ENCODE results near the gene MID1. TPM values are rescaled to one million over a fixed set of nuclear protein-coding genes. Genes with fewer than 3 reads are reported as not detected.

The MID1 gene
- total RNA-seq, 4 donors from 2014 or later = 0.91 to 1.9 (median 1.8) TPM

GRCh38 chrX:10519278-10519677 is 101.1 kb downstream of the MID1 start:
- intact Hi-C loops (cut with DNase I; ENCODE audit: low total_unique reads) = no loop called here
- TF ChIP-seq POLR2A (IDR thresholded peaks at IDR 0.05) (no peak), CTCF (IDR thresholded peaks at IDR 0.05 in 4 of 5, conservative IDR thresholded peaks at IDR 0.05 in 1 of 5) (no peak)
- H3K27me3 ChIP-seq = no peaks in the 10 kb centered on the region

GRCh38 chrX:10518073-10518472 is 102.3 kb downstream of the MID1 start:
- ATAC-seq = no peak
- no peak for TF ChIP-seq POLR2A (IDR thresholded peaks at IDR 0.05)
- TF ChIP-seq CTCF (IDR thresholded peaks at IDR 0.05 in 4 of 5, conservative IDR thresholded peaks at IDR 0.05 in 1 of 5) = no peak
- no peak overlapping the region for H3K27ac ChIP-seq

More at GRCh38 chrX:10519278-10519677, 101.1 kb downstream of the MID1 start:
- Histone ChIP-seq H3K4me1 (no peaks in the 10 kb centered on the region), H3K4me3 (no peak overlapping the region), H3K27ac (no peak overlapping the region), H3K36me3 (no peaks in the 10 kb centered on the region), H3K9me3 (no peaks in the 10 kb centered on the region)
- no peak for ATAC-seq
- in situ Hi-C loops (cut with MboI; ENCODE audit: low sequenced_read_pairs in 4 of 4) = no loop called here
- DNase-seq = no peak

GRCh38 chrX:10516781-10517322 is 103.5 kb downstream of the MID1 start:
- Histone ChIP-seq H3K4me1 (no peaks in the 10 kb centered on the region), H3K27me3 (no peaks in the 10 kb centered on the region), H3K4me3 (no peak overlapping the region), H3K36me3 (no peaks in the 10 kb centered on the region), H3K9me3 (no peaks in the 10 kb centered on the region), H3K27ac (no peak overlapping the region)
- DNase-seq (no peak), ATAC-seq (no peak)
- TF ChIP-seq CTCF (IDR thresholded peaks at IDR 0.05 in 4 of 5, conservative IDR thresholded peaks at IDR 0.05 in 1 of 5) (no peak), POLR2A (IDR thresholded peaks at IDR 0.05) (no peak)
- in situ Hi-C loops (cut with MboI; ENCODE audit: low sequenced_read_pairs in 4 of 4) (no loop called here), intact Hi-C loops (cut with DNase I; ENCODE audit: low total_unique reads) (no loop called here)

More at GRCh38 chrX:10518073-10518472, 102.3 kb downstream of the MID1 start:
- H3K36me3 ChIP-seq = no peaks in the 10 kb centered on the region
- intact Hi-C loops (cut with DNase I; ENCODE audit: low total_unique reads) = no loop called here
- no peaks in the 10 kb centered on the region for H3K27me3 ChIP-seq
- in situ Hi-C loops (cut with MboI; ENCODE audit: low sequenced_read_pairs in 4 of 4) = no loop called here
- no peaks in the 10 kb centered on the region for H3K9me3 ChIP-seq
- H3K4me3 ChIP-seq = no peak overlapping the region
- no peaks in the 10 kb centered on the region for H3K4me1 ChIP-seq
- DNase-seq = no peak

GRCh38 chrX:10514891-10515290 is 105.5 kb downstream of the MID1 start:
- TF ChIP-seq CTCF (IDR thresholded peaks at IDR 0.05 in 4 of 5, conservative IDR thresholded peaks at IDR 0.05 in 1 of 5) = no peak
- no peak for TF ChIP-seq POLR2A (IDR thresholded peaks at IDR 0.05)
- intact Hi-C loops (cut with DNase I; ENCODE audit: low total_unique reads) (no loop called here), in situ Hi-C loops (cut with MboI; ENCODE audit: low sequenced_read_pairs in 4 of 4) (no loop called here)
- no peaks in the 10 kb centered on the region for H3K36me3 ChIP-seq
- H3K4me3 ChIP-seq = no peak overlapping the region
- no peak overlapping the region for H3K27ac ChIP-seq
- no peaks in the 10 kb centered on the region for H3K9me3 ChIP-seq
- H3K27me3 ChIP-seq = no peaks in the 10 kb centered on the region
- no peaks in the 10 kb centered on the region for H3K4me1 ChIP-seq
- DNase-seq = no peak
- ATAC-seq = no peak

GRCh38 chrX:10513974-10514373 is 106.4 kb downstream of the MID1 start:
- in situ Hi-C loops (cut with MboI; ENCODE audit: low sequenced_read_pairs in 4 of 4) = no loop called here
- Histone ChIP-seq H3K4me3 (no peak overlapping the region), H3K27ac (no peak overlapping the region), H3K9me3 (no peaks in the 10 kb centered on the region), H3K4me1 (no peaks in the 10 kb centered on the region), H3K36me3 (no peaks in the 10 kb centered on the region), H3K27me3 (no peaks in the 10 kb centered on the region)
- intact Hi-C loops (cut with DNase I; ENCODE audit: low total_unique reads) = no loop called here
- DNase-seq (no peak), ATAC-seq (no peak)
- TF ChIP-seq POLR2A (IDR thresholded peaks at IDR 0.05) (no peak), CTCF (IDR thresholded peaks at IDR 0.05 in 4 of 5, conservative IDR thresholded peaks at IDR 0.05 in 1 of 5) (no peak)

Data from gastrocnemius medialis (tissue), 4 donors.